ENCODE data around the gene LARGE1.

DNA sequence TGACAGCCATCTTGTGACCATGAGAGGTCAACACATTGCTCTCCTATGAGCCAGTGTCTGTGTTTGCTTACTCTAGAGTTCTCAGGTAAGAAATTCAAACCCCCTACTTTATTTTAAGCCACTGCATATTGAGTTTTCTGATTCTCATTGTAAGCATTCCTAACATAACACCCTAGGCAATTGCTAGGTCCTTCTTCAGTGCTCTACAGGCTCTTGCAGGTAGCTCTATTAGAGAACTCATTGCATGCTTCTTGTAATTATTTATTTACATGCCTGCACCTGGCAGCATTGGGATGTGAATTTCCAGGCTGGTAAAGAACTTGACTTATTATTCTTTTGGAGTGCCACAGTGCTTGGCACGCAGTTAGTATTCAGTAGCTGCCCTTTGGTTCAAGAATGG is 573.3 kb downstream of the LARGE1 start:
- TF ChIP-seq, protein P1, sequence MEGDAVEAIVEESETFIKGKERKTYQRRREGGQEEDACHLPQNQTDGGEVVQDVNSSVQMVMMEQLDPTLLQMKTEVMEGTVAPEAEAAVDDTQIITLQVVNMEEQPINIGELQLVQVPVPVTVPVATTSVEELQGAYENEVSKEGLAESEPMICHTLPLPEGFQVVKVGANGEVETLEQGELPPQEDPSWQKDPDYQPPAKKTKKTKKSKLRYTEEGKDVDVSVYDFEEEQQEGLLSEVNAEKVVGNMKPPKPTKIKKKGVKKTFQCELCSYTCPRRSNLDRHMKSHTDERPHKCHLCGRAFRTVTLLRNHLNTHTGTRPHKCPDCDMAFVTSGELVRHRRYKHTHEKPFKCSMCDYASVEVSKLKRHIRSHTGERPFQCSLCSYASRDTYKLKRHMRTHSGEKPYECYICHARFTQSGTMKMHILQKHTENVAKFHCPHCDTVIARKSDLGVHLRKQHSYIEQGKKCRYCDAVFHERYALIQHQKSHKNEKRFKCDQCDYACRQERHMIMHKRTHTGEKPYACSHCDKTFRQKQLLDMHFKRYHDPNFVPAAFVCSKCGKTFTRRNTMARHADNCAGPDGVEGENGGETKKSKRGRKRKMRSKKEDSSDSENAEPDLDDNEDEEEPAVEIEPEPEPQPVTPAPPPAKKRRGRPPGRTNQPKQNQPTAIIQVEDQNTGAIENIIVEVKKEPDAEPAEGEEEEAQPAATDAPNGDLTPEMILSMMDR (IDR thresholded peaks at IDR 0.05; ENCODE audit: insufficient read depth, low read length, poor library complexity, severe bottlenecking): no peak
- no peak for TF ChIP-seq EZH2phosphoT487 (conservative IDR thresholded peaks at IDR 0.05; ENCODE audit: low read length)

All from SU-DHL-6 (cell line).